Measurements from ENCODE around the gene NEDD8. TPM values are rescaled to one million over a fixed set of nuclear protein-coding genes. Genes with fewer than 3 reads are reported as not detected.

Gene NEDD8
- total RNA-seq, 2 donors from 2014 or later = 127 to 148 TPM

GRCh38 chr14:24260026-24260779, 28.0 kb upstream of the NEDD8 start:
- no peaks in the 10 kb centered on the region for H3K27me3 Mint-ChIP-seq (ENCODE audit: low read depth)
- no peak for ATAC-seq (replicated peaks in 1 of 2)
- H3K36me3 Mint-ChIP-seq (ENCODE audit: insufficient read depth in 2 of 2) = no peaks in the 10 kb centered on the region
- H3K9me3 Mint-ChIP-seq = no peaks in the 10 kb centered on the region
- no peak overlapping the region for H3K27ac Mint-ChIP-seq
- no peak for DNase-seq
- H3K4me3 Mint-ChIP-seq = no peak overlapping the region
- H3K4me1 Mint-ChIP-seq (ENCODE audit: low read depth) = no peaks in the 10 kb centered on the region

DNA sequence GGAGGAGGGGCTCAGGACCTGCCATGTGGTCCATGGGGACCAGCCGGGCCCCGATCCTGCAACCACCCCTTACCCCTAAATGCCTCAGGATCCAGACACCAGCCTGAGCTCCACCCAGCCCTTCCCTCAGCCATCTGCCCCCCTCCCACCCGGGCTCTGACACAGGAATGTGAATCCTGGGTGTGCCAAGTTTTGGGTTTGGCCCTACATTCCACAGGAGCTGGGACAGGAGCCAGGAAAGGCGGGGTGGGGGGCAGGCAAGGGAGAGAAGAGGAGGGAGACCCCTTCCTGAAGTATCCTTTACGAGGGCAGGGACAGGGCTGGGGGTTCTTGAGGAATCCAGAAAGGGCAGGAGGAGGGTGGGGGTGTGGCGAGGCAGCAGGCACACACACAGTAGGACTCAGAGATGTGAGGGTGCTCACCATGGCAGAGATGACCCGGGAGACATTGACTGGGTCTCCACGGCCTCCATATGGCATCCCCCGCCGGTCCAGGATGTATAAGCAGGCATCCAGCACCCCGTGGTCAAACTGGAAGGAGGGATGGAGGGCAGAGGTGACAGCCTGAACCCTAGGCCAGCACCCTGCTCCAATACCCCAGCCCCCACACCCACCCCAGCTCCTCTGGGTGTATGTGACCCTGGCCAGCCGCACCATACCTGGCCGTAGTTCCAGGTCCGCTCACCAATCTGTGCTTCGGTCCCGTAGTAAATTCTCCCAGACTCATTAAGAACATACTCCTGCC, 27.3 kb upstream of the NEDD8 start:
- Mint-ChIP-seq H3K27me3 (ENCODE audit: low read depth) (no peaks in the 10 kb centered on the region), H3K27ac (no peak overlapping the region), H3K4me3 (no peak overlapping the region), H3K36me3 (ENCODE audit: insufficient read depth in 2 of 2) (no peaks in the 10 kb centered on the region), H3K9me3 (no peaks in the 10 kb centered on the region), H3K4me1 (ENCODE audit: low read depth) (no peaks in the 10 kb centered on the region)
- no peak for DNase-seq
- ATAC-seq (replicated peaks in 1 of 2) = no peak

GRCh38 chr14:24258548-24259265, 26.5 kb upstream of the NEDD8 start:
- DNase-seq = no peak
- Mint-ChIP-seq H3K27me3 (ENCODE audit: low read depth) (no peaks in the 10 kb centered on the region), H3K27ac (no peak overlapping the region), H3K4me1 (ENCODE audit: low read depth) (no peaks in the 10 kb centered on the region), H3K9me3 (no peaks in the 10 kb centered on the region), H3K4me3 (no peak overlapping the region), H3K36me3 (ENCODE audit: insufficient read depth in 2 of 2) (no peaks in the 10 kb centered on the region)
- no peak for ATAC-seq (replicated peaks in 1 of 2)

DNA sequence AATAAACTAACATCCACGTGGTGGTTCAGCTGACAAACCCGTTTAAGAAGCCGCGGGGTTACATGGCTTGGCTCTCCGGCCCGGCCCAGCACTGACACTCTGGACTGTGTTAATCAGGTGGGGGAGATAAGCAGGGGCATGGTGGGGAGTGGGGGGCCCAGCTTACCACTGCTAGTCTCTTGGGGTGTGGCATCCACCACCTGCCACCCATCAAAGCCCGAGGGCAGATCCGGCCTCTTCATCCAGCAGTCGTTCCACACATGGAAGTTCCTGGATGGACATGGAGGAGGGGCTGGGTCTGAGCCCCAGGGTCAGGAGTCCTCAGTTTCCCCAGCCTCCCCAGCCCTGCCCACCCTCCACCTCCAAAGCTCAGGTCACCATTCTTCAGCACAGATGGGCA, 26.0 kb upstream of the NEDD8 start:
- no peak for ATAC-seq (replicated peaks in 1 of 2)
- no peaks in the 10 kb centered on the region for H3K36me3 Mint-ChIP-seq (ENCODE audit: insufficient read depth in 2 of 2)

DNA sequence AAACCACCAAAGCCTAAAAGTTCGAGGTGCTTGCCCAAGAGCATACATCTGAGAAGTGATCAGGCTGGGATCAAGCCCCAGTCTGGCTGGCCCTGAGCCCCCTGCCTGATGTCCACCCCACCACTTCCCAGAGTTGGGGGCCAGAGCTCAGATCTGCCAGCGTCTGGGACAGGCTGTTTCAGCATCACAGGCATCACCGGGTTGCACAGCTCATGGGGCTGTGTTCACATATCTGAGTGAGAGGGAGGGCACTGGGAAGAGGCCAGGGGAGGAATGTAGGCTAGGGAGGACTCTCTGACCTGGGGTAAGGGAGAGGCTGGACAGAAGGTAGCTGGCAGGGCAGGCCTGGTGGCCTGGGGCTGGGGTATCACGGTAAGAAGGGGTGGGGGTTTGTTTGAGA, 24.8 kb upstream of the NEDD8 start:
- DNase-seq (no peak), ATAC-seq (replicated peaks in 1 of 2) (no peak)
- Mint-ChIP-seq H3K4me3 (no peak overlapping the region), H3K27ac (no peak overlapping the region), H3K36me3 (ENCODE audit: insufficient read depth in 2 of 2) (no peaks in the 10 kb centered on the region), H3K9me3 (no peaks in the 10 kb centered on the region), H3K4me1 (ENCODE audit: low read depth) (no peaks in the 10 kb centered on the region), H3K27me3 (ENCODE audit: low read depth) (no peaks in the 10 kb centered on the region)

More for the DNA sequence above, 26.0 kb upstream of the NEDD8 start:
- no peaks in the 10 kb centered on the region for H3K9me3 Mint-ChIP-seq
- no peak for DNase-seq
- H3K27me3 Mint-ChIP-seq (ENCODE audit: low read depth) = no peaks in the 10 kb centered on the region
- no peaks in the 10 kb centered on the region for H3K4me1 Mint-ChIP-seq (ENCODE audit: low read depth)
- no peak overlapping the region for H3K27ac Mint-ChIP-seq
- no peak overlapping the region for H3K4me3 Mint-ChIP-seq

GRCh38 chr14:24255931-24256711, 24.0 kb upstream of the NEDD8 start:
- no peaks in the 10 kb centered on the region for H3K27me3 Mint-ChIP-seq (ENCODE audit: low read depth)
- H3K36me3 Mint-ChIP-seq (ENCODE audit: insufficient read depth in 2 of 2) = no peaks in the 10 kb centered on the region
- no peaks in the 10 kb centered on the region for H3K4me1 Mint-ChIP-seq (ENCODE audit: low read depth)
- H3K9me3 Mint-ChIP-seq = no peaks in the 10 kb centered on the region
- ATAC-seq (replicated peaks in 1 of 2) (no peak), DNase-seq (no peak)
- H3K4me3 Mint-ChIP-seq = no peak overlapping the region
- no peak overlapping the region for H3K27ac Mint-ChIP-seq

- peaks cover 6% of the 10 kb centered on the region for H3K4me1 Mint-ChIP-seq (ENCODE audit: low read depth)
- H3K9me3 Mint-ChIP-seq = no peaks in the 10 kb centered on the region
- H3K27ac Mint-ChIP-seq = no peak overlapping the region
- DNase-seq (no peak), ATAC-seq (replicated peaks in 1 of 2) (no peak)
- H3K4me3 Mint-ChIP-seq = no peak overlapping the region
- no peaks in the 10 kb centered on the region for H3K36me3 Mint-ChIP-seq (ENCODE audit: insufficient read depth in 2 of 2)
- H3K27me3 Mint-ChIP-seq (ENCODE audit: low read depth) = no peaks in the 10 kb centered on the region
These were observed 23.3 kb upstream of the NEDD8 start for GRCh38 chr14:24255438-24255837.

DNA sequence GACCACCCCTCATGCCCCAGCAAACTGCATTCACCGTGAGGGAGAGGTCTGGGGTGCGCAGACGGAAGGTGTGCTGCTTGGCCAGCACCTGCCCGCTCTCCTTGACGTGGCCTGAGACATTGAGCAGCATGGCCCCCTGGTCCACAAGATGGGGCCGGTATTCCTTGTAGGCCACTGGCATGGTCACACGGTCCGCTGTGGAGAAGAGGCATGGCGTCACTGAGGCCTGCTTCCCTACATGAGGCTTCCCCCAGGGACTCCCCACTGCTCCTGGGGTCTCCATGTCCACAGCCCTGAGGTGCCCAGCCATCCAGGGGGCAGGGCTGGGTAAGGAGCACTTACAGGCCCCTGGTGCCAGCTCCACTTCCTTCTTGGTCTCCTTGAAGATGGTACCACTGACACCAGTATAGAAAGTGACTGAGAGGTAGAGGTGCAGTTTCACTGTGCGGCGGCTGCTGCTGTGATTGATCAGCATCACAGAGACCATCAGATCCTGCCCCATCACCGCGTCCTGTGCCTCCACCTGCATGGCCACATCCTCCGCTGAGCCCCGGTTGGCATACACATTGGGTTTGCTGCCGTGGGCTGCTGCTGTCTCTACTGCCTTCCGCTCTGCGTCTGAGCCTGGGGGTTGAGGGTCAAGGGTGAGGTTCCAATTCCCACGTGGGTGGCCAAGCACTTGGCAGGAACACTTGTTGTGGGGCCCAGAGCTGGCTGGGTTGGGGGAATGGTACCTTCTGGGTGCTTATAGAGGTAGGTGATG, 22.6 kb upstream of the NEDD8 start:
- H3K27ac Mint-ChIP-seq = no peak overlapping the region
- H3K9me3 Mint-ChIP-seq = no peaks in the 10 kb centered on the region
- ATAC-seq (replicated peaks in 1 of 2) (no peak), DNase-seq (no peak)
- no peaks in the 10 kb centered on the region for H3K36me3 Mint-ChIP-seq (ENCODE audit: insufficient read depth in 2 of 2)
- H3K4me3 Mint-ChIP-seq = no peak overlapping the region
- no peaks in the 10 kb centered on the region for H3K27me3 Mint-ChIP-seq (ENCODE audit: low read depth)
- H3K4me1 Mint-ChIP-seq (ENCODE audit: low read depth) = peaks cover 12% of the 10 kb centered on the region

GRCh38 chr14:24253936-24254335, 21.8 kb upstream of the NEDD8 start:
- Mint-ChIP-seq H3K36me3 (ENCODE audit: insufficient read depth in 2 of 2) (no peaks in the 10 kb centered on the region), H3K4me1 (ENCODE audit: low read depth) (peaks cover 21% of the 10 kb centered on the region)

DNA sequence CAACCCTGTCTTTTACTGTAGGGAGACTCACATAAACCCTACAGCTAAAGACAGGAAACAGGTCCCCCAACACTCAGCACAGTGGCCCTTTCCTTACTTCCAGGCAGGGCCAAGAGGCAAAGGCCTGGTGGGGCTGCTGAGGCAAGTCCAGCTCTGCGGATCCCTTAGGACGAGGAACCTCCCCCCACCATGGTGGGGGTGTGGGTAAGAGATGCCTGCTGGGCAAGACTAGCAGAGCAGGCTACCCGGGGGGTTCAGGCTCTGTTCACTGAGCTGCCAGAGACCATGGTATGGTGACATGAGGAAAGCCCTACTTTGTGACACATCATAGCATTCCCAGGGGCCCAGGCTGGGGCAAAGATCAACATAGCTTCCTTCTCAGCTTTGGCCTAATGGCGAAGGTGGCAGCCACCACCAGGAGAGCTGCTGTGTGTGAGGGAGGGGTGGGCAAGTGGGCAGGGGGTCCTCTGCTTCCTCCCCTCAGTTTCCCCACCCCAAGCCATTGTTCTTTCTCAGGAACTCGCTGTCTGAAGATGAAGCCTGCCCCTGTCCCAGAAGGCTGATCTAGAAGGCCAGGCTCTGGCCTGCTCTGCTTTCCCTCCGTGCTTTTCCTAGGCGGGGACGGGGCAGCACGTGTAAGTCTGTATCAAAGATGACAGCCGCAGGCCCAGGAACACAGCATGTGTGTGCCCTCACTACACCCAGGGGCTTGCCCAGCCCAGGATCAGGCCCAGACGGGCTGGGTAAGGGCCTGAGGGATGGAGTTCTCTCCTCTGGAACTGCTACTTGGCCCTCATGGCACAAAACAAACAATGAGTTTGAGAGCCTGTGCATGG, 20.3 kb upstream of the NEDD8 start:
- Mint-ChIP-seq H3K36me3 (ENCODE audit: insufficient read depth in 2 of 2) (no peaks in the 10 kb centered on the region), H3K4me3 (no peak overlapping the region), H3K27ac (no peak overlapping the region), H3K9me3 (no peaks in the 10 kb centered on the region), H3K4me1 (ENCODE audit: low read depth) (peaks cover 35% of the 10 kb centered on the region), H3K27me3 (ENCODE audit: low read depth) (no peaks in the 10 kb centered on the region)
- ATAC-seq (replicated peaks in 1 of 2) = no peak
- no peak for DNase-seq

More at GRCh38 chr14:24253936-24254335, 21.8 kb upstream of the NEDD8 start:
- Mint-ChIP-seq H3K4me3 (no peak overlapping the region), H3K27ac (no peak overlapping the region), H3K27me3 (ENCODE audit: low read depth) (no peaks in the 10 kb centered on the region), H3K9me3 (no peaks in the 10 kb centered on the region)
- DNase-seq (no peak), ATAC-seq (replicated peaks in 1 of 2) (no peak)

GRCh38 chr14:24251880-24252288, 19.7 kb upstream of the NEDD8 start:
- DNase-seq (no peak), ATAC-seq (replicated peaks in 1 of 2) (no peak)
- Mint-ChIP-seq H3K27me3 (ENCODE audit: low read depth) (no peaks in the 10 kb centered on the region), H3K4me3 (no peak overlapping the region), H3K27ac (no peak overlapping the region), H3K9me3 (no peaks in the 10 kb centered on the region), H3K4me1 (ENCODE audit: low read depth) (peaks cover 41% of the 10 kb centered on the region), H3K36me3 (ENCODE audit: insufficient read depth in 2 of 2) (no peaks in the 10 kb centered on the region)

Data from activated T-cell treated with anti-CD3 and anti-CD28 coated beads, Interleukin-2, amount 50 U/mL, for 72 hours (primary cell).